Stimulated activated CD4-positive, alpha-beta T cell treated with anti-CD3 and anti-CD28 coated beads, Interleukin-4, amount 100 ng/mL, for 24 hours (primary cell): ENCODE results near the gene FAM200C.

ENCODE experiments used
- DNase-seq: peaks from one replicate; pipeline ENCODE4 v3.0.0-alpha.2; 2020

The FAM200C gene

DNA sequence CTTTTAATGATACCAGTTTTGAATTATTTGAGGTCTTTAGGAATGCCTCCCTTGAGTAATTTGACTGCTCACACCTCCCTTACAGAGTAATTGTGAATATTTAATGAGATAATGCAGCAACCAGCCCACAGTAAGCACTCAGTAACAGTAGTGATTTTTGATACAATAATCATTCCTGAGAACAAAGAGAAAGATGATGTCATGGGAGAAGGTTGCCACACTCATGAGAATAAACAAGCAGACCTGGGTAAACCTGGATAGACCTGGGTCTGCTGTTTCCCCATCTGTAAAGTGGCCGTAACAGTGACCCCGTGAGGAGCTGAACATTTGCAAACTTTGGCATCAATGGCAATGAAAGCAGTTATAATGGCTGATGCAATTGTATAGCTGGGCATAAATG, 33.6 kb downstream of the FAM200C start:
- DNase-seq = no peak

DNA sequence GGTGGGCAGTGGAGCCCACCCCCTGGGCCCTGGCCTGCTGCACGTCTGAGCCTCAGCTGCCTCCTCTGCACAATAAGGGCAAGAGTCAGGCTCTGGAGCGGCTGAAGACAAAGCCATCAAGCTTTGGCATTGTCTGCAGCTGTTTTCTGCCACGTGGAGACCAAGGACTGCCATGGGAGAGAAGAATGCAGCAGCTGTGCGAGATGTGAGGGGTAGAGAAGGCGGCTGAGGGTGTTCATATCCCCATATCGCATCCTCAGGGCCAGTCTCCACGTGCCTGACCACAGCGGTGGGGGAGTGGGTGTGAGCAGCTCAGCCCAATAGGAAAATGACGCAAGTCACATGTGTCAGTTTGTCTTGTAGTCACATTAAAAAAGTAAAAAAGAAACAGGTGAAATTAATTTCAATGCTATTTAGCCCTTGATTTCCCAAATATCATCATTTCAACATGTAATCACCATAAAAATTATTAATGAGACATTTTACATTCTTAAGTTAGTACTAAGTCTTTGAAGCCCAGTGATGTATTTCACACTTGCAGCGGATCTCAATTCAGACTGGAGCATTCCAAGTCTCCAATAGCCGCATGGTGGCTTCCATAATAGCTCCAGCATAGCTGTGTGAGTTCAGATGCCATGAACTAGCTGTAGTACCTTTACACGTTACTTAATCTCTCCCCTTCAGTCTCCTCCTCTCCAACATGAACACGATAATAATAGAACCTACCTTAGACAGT, 36.0 kb downstream of the FAM200C start:
- DNase-seq = no peak

DNA sequence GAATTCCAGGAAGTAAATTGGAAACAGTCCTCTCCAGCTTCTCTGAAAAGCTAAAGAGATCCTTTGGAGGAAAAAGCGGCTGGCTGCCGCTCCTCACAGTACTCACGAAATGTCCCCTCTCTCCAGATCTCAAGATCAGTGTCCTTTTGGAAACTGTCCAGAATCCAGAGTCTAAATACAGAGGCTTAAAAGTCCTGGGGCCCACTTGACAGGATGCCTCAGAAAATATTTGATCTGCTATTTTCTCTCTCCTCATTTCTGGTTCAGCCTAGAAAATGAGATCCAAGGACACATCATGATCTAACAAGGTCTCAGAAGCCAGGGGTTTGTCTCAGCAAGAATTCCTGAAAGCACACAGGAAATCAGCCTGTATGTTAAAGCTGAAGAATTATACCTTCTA, 36.6 kb downstream of the FAM200C start:
- DNase-seq = no peak

DNA sequence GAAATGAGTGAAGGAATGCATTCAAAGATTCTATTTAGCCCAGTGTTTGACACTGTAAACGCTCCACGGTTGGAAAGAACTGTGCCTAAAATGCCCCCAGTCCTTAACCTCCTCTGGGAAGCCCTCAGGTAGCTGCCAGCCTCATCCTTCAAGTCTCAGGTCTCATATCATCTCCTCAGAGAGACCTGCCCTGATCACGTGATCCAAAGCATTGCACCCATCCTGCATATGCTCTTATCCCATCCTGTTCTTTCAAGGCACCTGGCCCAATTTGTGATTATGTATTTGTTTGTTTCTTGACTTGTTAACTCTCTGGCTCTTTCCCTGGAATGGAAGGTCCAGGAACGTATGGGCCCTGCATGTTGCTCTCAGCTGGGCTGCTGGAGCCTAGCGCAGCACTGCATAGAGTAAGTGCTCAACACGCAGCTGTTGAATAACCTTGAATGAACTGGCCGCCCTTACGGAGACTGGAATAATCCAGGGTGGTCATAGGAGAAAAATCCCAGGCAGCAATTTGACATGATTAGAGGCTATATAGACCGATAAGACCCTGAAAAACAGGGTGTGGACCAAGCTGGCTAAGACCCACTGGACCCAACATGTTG, 38.1 kb downstream of the FAM200C start:
- no peak for DNase-seq

DNA sequence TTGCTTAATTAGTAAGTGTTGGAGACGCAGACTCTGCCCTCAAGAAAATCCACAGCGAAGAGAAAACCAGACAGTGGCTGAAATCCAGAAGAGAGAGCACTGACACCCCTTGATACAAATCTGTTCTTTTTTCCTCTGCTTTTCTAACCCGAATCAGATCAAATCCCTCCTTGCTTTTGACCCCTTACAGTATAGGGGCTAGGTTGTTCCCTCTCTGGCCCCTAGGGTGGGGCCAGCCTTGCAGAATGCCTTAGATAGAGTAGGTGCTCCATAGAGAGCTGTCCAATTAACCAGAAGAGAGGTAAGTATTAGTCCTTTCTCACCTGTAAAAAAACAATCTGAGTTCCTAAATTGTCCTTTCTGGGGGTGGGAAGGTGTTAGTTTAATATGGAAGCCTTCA, 39.5 kb downstream of the FAM200C start:
- no peak for DNase-seq

DNA sequence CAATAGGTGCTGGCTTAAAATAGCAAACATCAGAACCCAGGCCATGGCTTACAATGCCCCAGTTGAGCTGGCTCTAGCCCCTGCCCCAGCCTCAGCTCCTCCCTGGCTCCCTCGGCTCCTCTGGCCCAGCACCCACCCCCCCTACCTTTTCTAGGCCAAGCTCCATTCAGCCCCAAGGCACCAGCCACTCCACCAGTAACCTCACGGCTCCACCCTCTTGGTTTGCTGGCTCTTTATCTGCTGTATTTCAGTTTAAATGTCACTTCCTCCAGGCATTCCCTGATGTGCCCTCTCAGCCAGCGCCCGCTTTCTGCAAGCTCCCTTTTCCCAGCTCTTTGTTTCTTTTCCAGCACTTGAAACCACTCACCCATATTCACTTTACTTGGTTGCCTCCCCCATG, 40.0 kb downstream of the FAM200C start:
- no peak for DNase-seq

DNA sequence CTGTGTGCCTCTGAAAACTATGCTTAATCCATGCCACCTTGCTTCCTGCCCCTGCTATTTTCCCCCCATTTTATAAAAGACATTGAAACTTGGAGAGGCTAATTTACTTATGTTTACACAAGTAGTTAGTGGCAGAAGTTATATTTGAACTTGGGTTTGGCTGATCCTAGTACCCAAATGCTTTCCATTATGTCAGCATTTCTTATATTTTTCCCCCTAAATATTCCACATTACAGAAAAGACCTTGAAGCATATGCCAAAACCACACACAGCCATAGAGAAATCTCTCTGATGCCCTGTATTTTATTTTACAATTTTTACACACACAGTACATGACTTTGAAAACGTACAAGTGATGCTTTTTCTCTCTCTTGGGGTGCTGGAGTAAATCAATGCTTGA, 40.6 kb downstream of the FAM200C start:
- no peak for DNase-seq

DNA sequence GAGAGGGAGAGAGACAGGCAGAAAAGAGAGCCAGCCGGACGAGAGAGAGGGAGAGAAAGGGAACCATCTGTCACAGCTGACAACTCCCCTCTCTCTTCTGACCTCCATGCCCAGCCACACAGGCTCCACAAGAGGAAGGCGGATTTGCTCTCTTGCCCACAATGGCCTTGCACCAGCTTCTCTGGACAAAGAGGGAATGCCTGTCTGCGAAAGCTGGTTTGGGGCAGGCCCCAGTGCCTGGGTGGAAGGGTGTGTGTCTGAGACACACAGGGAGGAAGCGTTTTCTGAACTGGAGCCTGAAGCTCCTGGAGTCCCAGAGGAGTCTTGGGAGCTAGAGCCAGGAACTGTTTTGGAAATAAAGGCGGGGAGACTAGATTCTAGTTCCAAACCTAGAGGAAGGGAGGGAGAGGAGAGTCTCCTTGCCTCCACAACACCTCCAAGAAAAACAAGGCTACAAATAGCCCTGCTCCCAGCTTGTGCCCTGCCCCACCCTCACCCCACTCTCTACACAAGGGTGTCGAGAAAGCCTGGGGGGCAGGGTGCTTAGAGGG, 41.9 kb downstream of the FAM200C start:
- no peak for DNase-seq

DNA sequence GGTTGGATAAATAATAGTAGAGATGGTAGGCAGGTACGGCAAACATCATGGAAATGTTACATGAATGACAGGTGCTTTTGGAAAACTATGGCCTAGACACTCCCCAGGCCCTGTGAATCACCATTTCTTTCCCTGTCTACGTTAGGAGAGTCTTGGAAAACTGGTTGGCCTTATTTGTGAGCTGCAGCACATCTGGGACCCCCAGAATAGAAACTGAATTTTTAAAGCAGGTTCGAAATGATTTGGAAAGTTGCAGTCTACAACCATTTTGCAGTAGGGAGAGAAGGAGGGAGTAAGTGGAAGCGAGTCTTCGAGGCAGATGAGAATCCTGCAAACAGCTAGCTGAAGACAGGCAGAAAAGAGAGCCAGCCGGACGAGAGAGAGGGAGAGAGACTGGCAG, 42.5 kb downstream of the FAM200C start:
- DNase-seq = no peak

DNA sequence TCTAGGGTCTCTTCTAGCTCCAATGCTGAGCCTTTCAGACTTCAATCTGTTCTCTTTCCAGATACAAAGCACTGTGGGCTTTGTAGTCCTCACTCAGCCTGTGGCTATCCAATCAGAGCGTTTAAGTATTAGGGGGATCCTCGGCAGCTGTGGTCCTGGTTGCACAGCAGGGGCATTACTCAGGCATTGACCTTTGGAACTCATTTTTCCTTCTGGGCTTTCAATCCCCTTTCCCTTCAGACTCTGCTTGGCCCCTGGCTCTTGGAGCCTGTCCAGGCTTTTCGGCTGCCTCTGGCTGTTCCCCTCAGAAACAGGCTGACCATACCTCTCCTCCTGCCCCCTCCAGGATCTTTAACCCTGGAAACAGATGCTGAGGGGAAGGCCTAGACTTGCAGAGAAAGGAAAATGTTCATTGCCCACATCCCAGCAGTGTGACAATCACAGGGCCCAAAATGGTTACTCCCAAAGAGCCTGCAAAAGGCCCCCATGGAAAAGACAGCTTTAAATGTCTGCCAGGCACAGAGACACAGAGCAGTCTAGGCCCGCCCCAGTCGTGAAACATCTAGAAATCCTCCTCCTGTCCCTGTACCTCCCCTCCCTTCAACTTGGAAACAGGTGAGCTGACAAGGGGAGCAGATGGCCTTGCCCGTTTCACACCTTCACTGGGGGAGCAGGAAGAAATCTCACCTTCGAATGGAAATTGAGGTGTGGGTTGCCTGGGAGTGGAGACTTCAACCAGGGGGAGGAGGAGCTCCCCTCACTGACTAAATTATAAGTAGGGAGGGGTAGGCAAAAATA, 43.1 kb downstream of the FAM200C start:
- DNase-seq = no peak

DNA sequence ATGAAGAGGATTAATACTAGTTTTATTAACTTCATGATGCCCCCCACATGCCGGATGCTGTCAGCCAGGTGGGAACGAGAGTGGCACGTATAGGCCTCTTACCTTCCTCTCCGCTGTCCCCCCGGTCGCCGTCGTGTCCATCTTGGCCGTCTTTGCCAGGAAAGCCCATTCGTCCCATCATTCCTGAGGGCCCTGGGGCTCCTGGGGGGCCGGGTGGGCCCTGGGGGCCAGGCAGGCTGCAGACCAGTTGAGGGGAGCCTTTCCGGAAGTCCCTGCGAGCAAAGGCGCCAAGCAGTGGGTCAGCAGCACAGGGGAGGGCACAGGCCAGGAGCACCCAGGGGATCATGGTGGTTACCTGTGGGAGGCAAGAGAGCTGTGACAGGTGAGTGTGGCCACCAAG, 45.2 kb downstream of the FAM200C start:
- no peak for DNase-seq

DNA sequence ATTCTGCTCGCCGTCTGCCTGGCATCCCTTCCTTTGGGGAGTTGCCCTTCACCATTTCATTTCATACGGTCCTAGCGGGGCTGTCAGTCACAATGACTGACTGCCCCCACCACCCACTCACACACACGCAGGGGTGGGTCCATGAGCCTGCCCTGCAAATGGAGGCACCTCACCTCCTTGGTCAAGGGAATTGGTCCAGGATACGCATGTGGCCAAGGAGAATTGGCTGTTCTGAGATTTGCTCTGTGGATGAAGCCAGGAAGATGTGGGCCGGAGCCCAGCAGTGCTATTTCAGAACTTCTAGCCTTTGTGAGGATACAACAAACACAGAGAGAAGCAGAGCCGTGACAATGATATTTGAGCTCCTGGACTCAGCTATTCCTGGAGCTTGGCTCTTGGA, 46.5 kb downstream of the FAM200C start:
- no peak for DNase-seq

DNA sequence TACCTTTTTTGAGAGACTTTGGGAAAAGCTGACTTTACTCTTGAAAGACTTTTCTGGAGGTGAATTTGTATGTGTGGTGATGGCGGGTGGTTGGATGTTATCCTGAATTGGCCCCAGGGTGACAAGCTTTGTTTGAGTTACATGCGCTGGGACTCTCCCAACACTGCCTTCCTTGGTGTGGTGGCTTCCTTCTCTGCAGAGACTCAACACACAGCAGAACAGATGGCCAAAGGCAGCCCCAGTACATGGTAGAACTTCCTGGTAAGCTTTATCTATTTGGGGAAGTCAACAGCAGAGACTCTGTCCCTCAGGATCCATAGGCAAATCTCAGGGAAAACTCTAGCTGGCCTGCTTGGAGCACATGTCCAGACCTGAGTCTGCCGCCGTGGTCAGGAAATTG, 47.5 kb downstream of the FAM200C start:
- no peak for DNase-seq

DNA sequence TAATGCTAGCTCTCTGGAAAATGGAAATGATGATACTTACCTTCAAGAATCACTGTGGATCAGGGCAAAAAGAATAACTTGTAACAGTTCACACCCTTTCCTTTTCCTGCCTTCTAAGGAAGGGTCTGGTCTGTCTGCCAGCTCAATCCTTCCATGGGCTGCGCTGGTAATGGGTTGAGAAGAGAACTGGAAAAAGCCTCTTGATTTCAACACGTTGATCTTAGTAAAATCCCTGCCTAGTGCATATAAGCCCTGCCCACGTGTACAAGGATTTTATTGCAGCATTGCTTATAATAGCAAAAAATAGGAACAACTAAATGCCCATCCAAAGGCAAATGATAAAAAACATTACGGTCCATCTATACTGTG, 49.9 kb downstream of the FAM200C start:
- no peak for DNase-seq

DNA sequence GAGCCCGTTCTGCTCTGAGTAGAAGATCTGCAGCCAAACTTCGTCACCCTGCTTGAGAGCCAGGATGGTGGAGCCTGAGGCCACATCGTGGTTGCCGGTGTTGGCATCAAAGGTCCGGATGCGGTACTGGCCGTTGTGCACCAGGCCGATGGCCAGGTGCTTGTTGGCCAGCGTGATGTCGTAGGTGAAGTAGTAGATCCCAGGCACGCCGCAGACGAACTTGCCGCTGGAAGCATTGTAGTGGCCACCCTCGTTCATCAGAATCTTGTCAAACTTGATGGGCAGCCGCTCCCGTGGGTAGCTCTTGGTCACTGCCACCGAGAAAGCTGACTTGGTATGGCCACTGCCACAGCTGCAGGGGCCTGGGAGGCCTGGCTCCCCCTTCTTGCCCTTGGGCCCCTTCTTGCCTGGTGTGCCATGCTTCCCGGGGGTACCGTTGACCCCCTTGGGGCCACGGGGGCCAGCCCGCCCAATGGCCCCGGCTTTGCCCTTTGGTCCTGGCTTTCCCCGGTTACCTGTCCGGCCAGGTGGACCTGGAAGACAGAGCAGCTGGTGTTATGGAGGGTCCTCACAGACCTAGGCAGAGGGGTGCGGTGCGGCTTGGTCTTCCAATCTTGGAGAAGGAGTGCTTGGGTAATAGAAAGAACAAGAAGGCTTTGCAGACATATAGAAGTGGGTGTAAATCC, 50.5 kb downstream of the FAM200C start:
- no peak for DNase-seq

DNA sequence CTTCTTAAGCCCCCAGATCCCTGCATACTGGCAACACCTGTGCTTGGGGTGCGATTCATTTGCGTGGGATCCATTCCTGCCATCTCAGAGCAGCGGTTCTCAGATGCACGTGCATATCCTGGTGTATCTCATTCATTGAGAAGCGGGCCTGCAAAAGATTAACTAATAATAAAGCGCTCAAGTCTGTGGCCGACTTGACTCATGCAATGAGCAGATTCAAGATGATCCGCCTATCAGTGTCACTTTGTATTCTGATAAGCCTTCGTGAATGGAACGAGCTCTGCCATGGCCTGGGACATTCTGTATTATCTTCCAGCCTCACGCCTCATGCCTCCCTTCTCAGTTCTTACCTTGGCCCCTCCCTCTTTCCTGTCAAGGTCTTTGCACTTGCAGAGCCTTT, 51.8 kb downstream of the FAM200C start:
- DNase-seq = no peak

DNA sequence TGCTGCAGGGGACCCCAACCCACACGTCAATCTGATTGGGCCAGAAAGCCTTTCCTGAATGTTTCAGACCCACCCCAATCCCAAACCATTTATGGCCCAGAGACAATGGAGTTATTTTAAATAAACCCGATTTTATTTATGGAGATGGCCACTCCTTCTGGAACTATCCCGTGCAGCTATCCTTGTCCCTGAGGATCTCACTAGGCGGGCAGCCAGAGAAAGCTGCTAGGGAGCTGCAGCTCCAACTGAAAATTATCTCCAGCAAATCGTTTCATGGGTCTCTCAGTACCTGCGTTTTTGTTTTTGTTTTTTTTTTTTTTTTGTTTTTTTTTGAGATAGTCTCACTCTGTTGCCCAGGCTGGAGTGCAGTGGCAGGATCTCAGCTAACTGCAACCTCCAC, 52.4 kb downstream of the FAM200C start:
- no peak for DNase-seq
